ENCODE data around the gene ASB13.

DNA sequence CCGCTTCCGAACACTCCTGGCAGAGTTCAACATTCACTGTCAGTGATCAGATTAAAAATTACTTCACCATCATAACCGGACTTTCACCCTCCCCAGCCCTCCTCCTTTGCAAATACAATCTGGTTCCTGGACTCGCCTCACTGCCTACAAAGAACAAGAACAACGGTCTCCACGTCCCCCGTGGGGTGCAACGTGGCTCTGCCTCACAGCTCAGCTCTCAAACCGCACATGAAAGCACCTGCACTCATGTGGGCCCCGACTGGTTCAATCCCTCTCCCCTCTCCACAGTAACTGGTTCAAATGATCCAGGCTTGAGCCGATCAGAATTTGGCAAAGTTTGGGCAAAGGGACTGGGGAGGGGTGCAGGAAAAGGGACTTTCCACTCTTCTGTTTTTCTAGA lies 21.0 kb downstream of the ASB13 start:
- TF ChIP-seq, protein P1, sequence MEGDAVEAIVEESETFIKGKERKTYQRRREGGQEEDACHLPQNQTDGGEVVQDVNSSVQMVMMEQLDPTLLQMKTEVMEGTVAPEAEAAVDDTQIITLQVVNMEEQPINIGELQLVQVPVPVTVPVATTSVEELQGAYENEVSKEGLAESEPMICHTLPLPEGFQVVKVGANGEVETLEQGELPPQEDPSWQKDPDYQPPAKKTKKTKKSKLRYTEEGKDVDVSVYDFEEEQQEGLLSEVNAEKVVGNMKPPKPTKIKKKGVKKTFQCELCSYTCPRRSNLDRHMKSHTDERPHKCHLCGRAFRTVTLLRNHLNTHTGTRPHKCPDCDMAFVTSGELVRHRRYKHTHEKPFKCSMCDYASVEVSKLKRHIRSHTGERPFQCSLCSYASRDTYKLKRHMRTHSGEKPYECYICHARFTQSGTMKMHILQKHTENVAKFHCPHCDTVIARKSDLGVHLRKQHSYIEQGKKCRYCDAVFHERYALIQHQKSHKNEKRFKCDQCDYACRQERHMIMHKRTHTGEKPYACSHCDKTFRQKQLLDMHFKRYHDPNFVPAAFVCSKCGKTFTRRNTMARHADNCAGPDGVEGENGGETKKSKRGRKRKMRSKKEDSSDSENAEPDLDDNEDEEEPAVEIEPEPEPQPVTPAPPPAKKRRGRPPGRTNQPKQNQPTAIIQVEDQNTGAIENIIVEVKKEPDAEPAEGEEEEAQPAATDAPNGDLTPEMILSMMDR (conservative IDR thresholded peaks at IDR 0.05; ENCODE audit: low read depth in 2 of 2), result no peak
- TF ChIP-seq EZH2 (IDR thresholded peaks at IDR 0.05; ENCODE audit: low read depth, unreplicated experiment) (no peak), ZNF331 (CRISPR knock-in tag; IDR thresholded peaks at IDR 0.05; ENCODE audit: low read depth) (no peak), CREB1 (CRISPR knock-in tag; IDR thresholded peaks at IDR 0.05; ENCODE audit: low read depth) (no peak)
- TF ChIP-seq, protein P2, sequence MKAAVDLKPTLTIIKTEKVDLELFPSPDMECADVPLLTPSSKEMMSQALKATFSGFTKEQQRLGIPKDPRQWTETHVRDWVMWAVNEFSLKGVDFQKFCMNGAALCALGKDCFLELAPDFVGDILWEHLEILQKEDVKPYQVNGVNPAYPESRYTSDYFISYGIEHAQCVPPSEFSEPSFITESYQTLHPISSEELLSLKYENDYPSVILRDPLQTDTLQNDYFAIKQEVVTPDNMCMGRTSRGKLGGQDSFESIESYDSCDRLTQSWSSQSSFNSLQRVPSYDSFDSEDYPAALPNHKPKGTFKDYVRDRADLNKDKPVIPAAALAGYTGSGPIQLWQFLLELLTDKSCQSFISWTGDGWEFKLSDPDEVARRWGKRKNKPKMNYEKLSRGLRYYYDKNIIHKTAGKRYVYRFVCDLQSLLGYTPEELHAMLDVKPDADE (IDR thresholded peaks at IDR 0.05), result no peak

Measured in GM23338 (cell line).